IMR-90 (cell line): ENCODE measurements around the gene SLC25A14. TPM values are rescaled to one million over a fixed set of nuclear protein-coding genes. Genes with fewer than 3 reads are reported as not detected.

Experiments
- ATAC-seq: fragments of 200-7000 bp; cut with Tn5 transposase; 2 replicates; pipeline ENCODE4 v1.9.1; 2020; ENCODE audit warnings: low read depth, mild to moderate bottlenecking, moderate library complexity
- BruUV-seq: library from RNA; stranded (reverse); fragments of 400-500 nt; replicated peaks from 2 replicates; lab custom pipeline; 2021; lab: Mats Ljungman, UMichigan
- CTCF ChIA-PET: fragments of 300-600 bp; formaldehyde crosslinking; extraction: SDS; loops from one replicate; lab custom pipeline; 2021; ENCODE audit warnings: antibody characterized with exemption; lab: Yijun Ruan, JAX
- POLR2A ChIA-PET: fragments of 300-600 bp; sonication (Branson Sonifier 250); formaldehyde crosslinking; loops from one replicate; lab custom pipeline; 2022; ENCODE audit warnings: antibody characterized with exemption; ENCODE audit not compliant: unreplicated experiment; lab: Charles Lee
- DNase-seq: peaks from one replicate; pipeline ENCODE4 v3.0.0; 2013
- H2AFZ ChIP-seq: replicated peaks from 2 replicates; pipeline ENCODE3; 2013; ENCODE audit warnings: low read length, mild to moderate bottlenecking; ENCODE audit not compliant: poor library complexity
- H2AK5ac ChIP-seq: 2 replicates; pipeline ENCODE4 v1.6.1; 2013; ENCODE audit warnings: low read depth, low read length, inconsistent platforms
- H2AK9ac ChIP-seq: replicated peaks from 2 replicates; pipeline ENCODE3; 2013; ENCODE audit warnings: mild to moderate bottlenecking, low read depth, low read length, moderate library complexity; ENCODE audit not compliant: poor library complexity
- H2BK120ac ChIP-seq: 2 replicates; pipeline ENCODE4 v1.6.1; 2013; ENCODE audit warnings: low read depth, low read length, inconsistent platforms
- H2BK15ac ChIP-seq: 3 replicates; pipeline ENCODE4 v1.6.1; 2013; ENCODE audit warnings: low read depth, low read length, inconsistent platforms
- H2BK20ac ChIP-seq: 2 replicates; pipeline ENCODE4 v1.6.1; 2013; ENCODE audit warnings: low read depth, mild to moderate bottlenecking, inconsistent platforms, low read length, moderate library complexity
- H2BK5ac ChIP-seq: 2 replicates; pipeline ENCODE4 v1.6.1; 2013; ENCODE audit warnings: mild to moderate bottlenecking, low read depth, low read length, inconsistent platforms; ENCODE audit not compliant: poor library complexity, severe bottlenecking
- H3K14ac ChIP-seq: replicated peaks from 2 replicates; pipeline ENCODE4 v1.6.1; 2013; ENCODE audit warnings: low read depth, low read length, inconsistent platforms
- H3K18ac ChIP-seq: 2 replicates; pipeline ENCODE4 v1.6.1; 2013; ENCODE audit warnings: low read depth, low read length, control low read depth
- H3K23ac ChIP-seq: 2 replicates; pipeline ENCODE4 v1.6.1; 2013; ENCODE audit warnings: low read depth, low read length, inconsistent platforms
- H3K27ac ChIP-seq: 2 replicates; pipeline ENCODE4 v1.5.1; 2013; ENCODE audit warnings: mild to moderate bottlenecking, control low read depth, low read length; ENCODE audit not compliant: insufficient read depth
- H3K27me3 ChIP-seq: 2 replicates; pipeline ENCODE4 v1.6.1; 2013; ENCODE audit warnings: low read length; ENCODE audit not compliant: control insufficient read depth, insufficient read depth
- H3K36me3 ChIP-seq: 2 replicates; pipeline ENCODE4 v1.6.1; 2013; ENCODE audit warnings: low read length, mixed read lengths; ENCODE audit not compliant: control insufficient read depth, insufficient read depth
- H3K4ac ChIP-seq: 2 replicates; pipeline ENCODE4 v1.6.1; 2013; ENCODE audit warnings: low read depth, low read length, inconsistent platforms
- H3K4me1 ChIP-seq: 2 replicates; pipeline ENCODE4 v1.6.1; 2013; ENCODE audit warnings: low read length, mixed read lengths; ENCODE audit not compliant: control insufficient read depth, insufficient read depth
- H3K4me2 ChIP-seq: 2 replicates; pipeline ENCODE4 v1.6.1; 2013; ENCODE audit warnings: low read depth, mild to moderate bottlenecking, control low read depth, low read length, moderate library complexity
- H3K4me3 ChIP-seq: 2 replicates; pipeline ENCODE4 v1.5.1; 2013; ENCODE audit warnings: low read depth, mild to moderate bottlenecking, control low read depth, low read length, moderate library complexity; ENCODE audit not compliant: insufficient read depth
- H3K56ac ChIP-seq: 2 replicates; pipeline ENCODE4 v1.6.1; 2013; ENCODE audit warnings: low read length, inconsistent platforms; ENCODE audit not compliant: insufficient read depth; ENCODE audit errors: extremely low read depth
- H3K79me1 ChIP-seq, 2 experiments: 2 replicates each; pipeline ENCODE4 v1.6.1; 2013; ENCODE audit warnings: low read length in 2 of 2, inconsistent platforms in 1 of 2, low read depth in 1 of 2
- H3K9ac ChIP-seq: 2 replicates; pipeline ENCODE4 v1.6.1; 2013; ENCODE audit warnings: low read depth, low read length, control low read depth
- H3K9me1 ChIP-seq: 2 replicates; pipeline ENCODE4 v1.6.1; 2013; ENCODE audit warnings: low read length, inconsistent platforms; ENCODE audit not compliant: insufficient read depth
- H3K9me3 ChIP-seq: 2 replicates; pipeline ENCODE4 v1.6.1; 2013; ENCODE audit warnings: low read length; ENCODE audit not compliant: control insufficient read depth, insufficient read depth
- H4K20me1 ChIP-seq: 2 replicates; pipeline ENCODE4 v1.6.1; 2013; ENCODE audit warnings: low read length, inconsistent platforms; ENCODE audit not compliant: insufficient read depth
- H4K5ac ChIP-seq: 2 replicates; pipeline ENCODE4 v1.6.1; 2013; ENCODE audit warnings: mild to moderate bottlenecking, low read depth, low read length, control low read depth
- H4K8ac ChIP-seq, 2 experiments: 2 replicates each; pipeline ENCODE4 v1.6.1; 2013; ENCODE audit warnings: low read depth in 2 of 2, low read length in 2 of 2, control low read depth in 1 of 2, inconsistent platforms in 1 of 2
- H4K91ac ChIP-seq: 2 replicates; pipeline ENCODE4 v1.6.1; 2013; ENCODE audit warnings: low read depth, low read length, inconsistent platforms; ENCODE audit not compliant: insufficient read depth
- BHLHE40 ChIP-seq: fragments of 150-350 bp; IDR thresholded peaks from 2 replicates; pipeline ENCODE4 v1.6.1; 2016; ENCODE audit warnings: mild to moderate bottlenecking, low read depth, low read length
- CEBPB ChIP-seq: IDR thresholded peaks from 2 replicates; pipeline ENCODE4 v1.6.1; 2012; ENCODE audit warnings: low read depth, low read length, improper control_type of control experiment
- CHD1 ChIP-seq: IDR thresholded peaks from 2 replicates; pipeline ENCODE4 v1.6.1; 2012; ENCODE audit warnings: low read depth, low read length, improper control_type of control experiment
- CTCF ChIP-seq: conservative IDR thresholded peaks from 2 replicates; pipeline ENCODE4 v1.5.1; 2012; ENCODE audit warnings: mild to moderate bottlenecking, low read depth, low read length, improper control_type of control experiment
- ELK1 ChIP-seq: fragments of 150-350 bp; IDR thresholded peaks from 2 replicates; pipeline ENCODE4 v1.6.1; 2016; ENCODE audit warnings: low read depth, mild to moderate bottlenecking, low read length, moderate library complexity, borderline replicate concordance
- FOS ChIP-seq: fragments of 150-350 bp; IDR thresholded peaks from 2 replicates; pipeline ENCODE4 v1.6.1; 2016; ENCODE audit warnings: low read depth, low read length
- MAFK ChIP-seq: IDR thresholded peaks from 2 replicates; pipeline ENCODE4 v1.6.1; 2012; ENCODE audit warnings: low read depth, low read length, improper control_type of control experiment
- MAZ ChIP-seq: IDR thresholded peaks from 2 replicates; pipeline ENCODE4 v1.6.1; 2012; ENCODE audit warnings: low read depth, mild to moderate bottlenecking, low read length, improper control_type of control experiment, moderate library complexity, borderline replicate concordance
- MXI1 ChIP-seq: IDR thresholded peaks from 2 replicates; pipeline ENCODE4 v1.6.1; 2012; ENCODE audit warnings: low read depth, mild to moderate bottlenecking, low read length, moderate library complexity, borderline replicate concordance
- NFE2L2 ChIP-seq: fragments of 150-350 bp; IDR thresholded peaks from 2 replicates; pipeline ENCODE4 v1.6.1; 2016; ENCODE audit warnings: low read depth, mild to moderate bottlenecking, low read length
- POLR2A ChIP-seq: IDR thresholded peaks from 2 replicates; pipeline ENCODE4 v1.6.1; 2012; ENCODE audit warnings: mild to moderate bottlenecking, low read depth, low read length
- RAD21 ChIP-seq: IDR thresholded peaks from 2 replicates; pipeline ENCODE4 v1.6.1; 2012; ENCODE audit warnings: low read length, improper control_type of control experiment
- RCOR1 ChIP-seq: IDR thresholded peaks from 2 replicates; pipeline ENCODE4 v1.6.1; 2012; ENCODE audit warnings: mild to moderate bottlenecking, low read length, improper control_type of control experiment; ENCODE audit not compliant: insufficient replicate concordance
- RFX5 ChIP-seq: IDR thresholded peaks from 2 replicates; pipeline ENCODE4 v1.8.0; 2012; ENCODE audit warnings: low read depth, mild to moderate bottlenecking, low read length, moderate library complexity
- SMC3 ChIP-seq: fragments of 150-350 bp; IDR thresholded peaks from 2 replicates; pipeline ENCODE4 v1.6.1; 2016; ENCODE audit warnings: low read depth, mild to moderate bottlenecking, antibody characterized with exemption, low read length, moderate library complexity
- WGBS, 2 experiments: methylation state at CpG; one replicate each; pipeline versions ENCODE4 v1.1.5 to v1.1.7; 2013; ENCODE audit warnings: missing lambda C conversion rate in 2 of 2; ENCODE audit not compliant: insufficient read length in 1 of 2; ENCODE audit errors: extremely low coverage in 2 of 2; 5-methylcytosine and 5-hydroxymethylcytosine counted together
- dilution Hi-C: fragments of 300-500 bp; cut with HindIII; formaldehyde crosslinking; loops from one replicate; pipeline ENCODE4 v1.14.3; 2018; ENCODE audit warnings: low sequenced_read_pairs; ENCODE audit not compliant: unreplicated experiment
- in situ Hi-C: fragments of 300-500 bp; cut with MboI; formaldehyde crosslinking; loops from 3 replicates; pipeline ENCODE4 v1.14.3; 2019; ENCODE audit warnings: low sequenced_read_pairs, inconsistent platforms, mixed read lengths
- intact Hi-C: fragments of 100-400 bp; cut with micrococcal nuclease; formaldehyde crosslinking; loops from 2 replicates; pipeline ENCODE4 v1.10.0; 2022
- polyA plus RNA-seq, 3 experiments: library from polyadenylated mRNA; depleted of rRNA; stranded (reverse); fragments of >200 nt; gene quantifications; 2 replicates each; pipeline ENCODE4 v1.2.3, GENCODE V29; 2012; ENCODE audit warnings: low replicate concordance in 1 of 3
- total RNA-seq: library from RNA; depleted of rRNA; stranded (reverse); fragments of >200 nt; gene quantifications from 2 replicates; pipeline ENCODE4 v1.2.3, GENCODE V29; 2012
- TF ChIP-seq, protein P1 (sequence below): fragments of 150-350 bp; IDR thresholded peaks from 2 replicates; pipeline ENCODE4 v1.6.1; 2017; ENCODE audit warnings: mild to moderate bottlenecking, antibody characterized with exemption, low read length, low read depth

SLC25A14 gene
- total and polyA plus RNA-seq, 2 of the 4 experiments (the other 2 are of a cell fraction): 13.8 TPM

- no CpG with 5 or more reads among the region's 2 CpGs for WGBS, 2 experiments
- DNase-seq (no peak), ATAC-seq (no peak)
- CTCF ChIA-PET: no interaction called here
- Histone ChIP-seq H3K27ac (no peak overlapping the region), H2BK20ac (no peak overlapping the region), H3K9me1 (no peaks in the 10 kb centered on the region), H2AK9ac (no peak overlapping the region), H2AK5ac (no peak overlapping the region), H3K9me3 (no peaks in the 10 kb centered on the region), H3K23ac (no peak overlapping the region), H4K20me1 (no peaks in the 10 kb centered on the region), H3K14ac (no peak overlapping the region), H3K9ac (no peak overlapping the region), H2BK15ac (no peak overlapping the region), H3K18ac (no peak overlapping the region), H3K4me2 (no peak overlapping the region), H3K4me1 (no peaks in the 10 kb centered on the region), H3K27me3 (no peaks in the 10 kb centered on the region; the same call in 1 of the 2 replicates), H4K5ac (no peak overlapping the region), H2AFZ (no peak overlapping the region), H4K8ac (no peak overlapping the region), H3K4ac (no peak overlapping the region), H3K79me1 (no peaks in the 10 kb centered on the region), H3K4me3 (no peak overlapping the region), H3K36me3 (0 out of 2 replicates have a peak, but pooled peaks cover 3% of the 10 kb centered on the region), H3K56ac (no peak overlapping the region), H2BK5ac (no peak overlapping the region), H2BK120ac (no peak overlapping the region), H4K91ac (no peak overlapping the region)
- in situ Hi-C loops: no loop called here
- POLR2A ChIA-PET: no interaction called here
- dilution Hi-C loops: no loop called here
- intact Hi-C loops: no loop called here
- TF ChIP-seq RAD21: no peak
- TF ChIP-seq RCOR1: no peak
- no peak for TF ChIP-seq NFE2L2
- TF ChIP-seq ELK1: no peak
- no peak for TF ChIP-seq POLR2A
- TF ChIP-seq MAZ: no peak
- TF ChIP-seq BHLHE40: no peak
- TF ChIP-seq CEBPB: no peak
- TF ChIP-seq RFX5: no peak
- TF ChIP-seq MAFK: no peak
- TF ChIP-seq SMC3: no peak
- no peak for TF ChIP-seq CTCF
- TF ChIP-seq, protein P1, sequence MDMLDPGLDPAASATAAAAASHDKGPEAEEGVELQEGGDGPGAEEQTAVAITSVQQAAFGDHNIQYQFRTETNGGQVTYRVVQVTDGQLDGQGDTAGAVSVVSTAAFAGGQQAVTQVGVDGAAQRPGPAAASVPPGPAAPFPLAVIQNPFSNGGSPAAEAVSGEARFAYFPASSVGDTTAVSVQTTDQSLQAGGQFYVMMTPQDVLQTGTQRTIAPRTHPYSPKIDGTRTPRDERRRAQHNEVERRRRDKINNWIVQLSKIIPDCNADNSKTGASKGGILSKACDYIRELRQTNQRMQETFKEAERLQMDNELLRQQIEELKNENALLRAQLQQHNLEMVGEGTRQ: no peak
- no peak for TF ChIP-seq CHD1
- no peak for TF ChIP-seq FOS
- no peak for TF ChIP-seq MXI1
- BruUV-seq: no TSS peak
Measured at GRCh38 chrX:130419263-130419662, 79.5 kb downstream of the SLC25A14 start.
